SK-N-SH (cell line): Measurements from ENCODE around the gene PDE6B. TPM values are rescaled to one million over a fixed set of nuclear protein-coding genes. Genes with fewer than 3 reads are reported as not detected.

Experiments
- CTCF ChIA-PET: fragments of 300-600, 350-600 bp; formaldehyde crosslinking; extraction: SDS; loops from one replicate; lab custom pipeline; 2021; lab: Yijun Ruan, JAX
- POLR2A ChIA-PET: fragments of 350-600 bp; sonication (Branson Sonifier 250); formaldehyde crosslinking; extraction: SDS; loops from one replicate; lab custom pipeline; 2020; ENCODE audit warnings: antibody characterized with exemption, inconsistent platforms; lab: Yijun Ruan, JAX
- DNase-seq: peaks from one replicate; pipeline ENCODE4 v3.0.0; 2012
- H2AFZ ChIP-seq: fragments of 200-600 bp; sonication (generic); 2 replicates; pipeline ENCODE4 v1.8.1; 2016; ENCODE audit warnings: antibody characterized with exemption, mild to moderate bottlenecking, low read depth
- H3F3A ChIP-seq: fragments of 200-600 bp; sonication (generic); replicated peaks from 2 replicates; pipeline ENCODE3; 2016; ENCODE audit warnings: antibody characterized with exemption, mild to moderate bottlenecking; ENCODE audit not compliant: insufficient read depth
- H3K27ac ChIP-seq, 2 experiments: fragments of 200-500 bp in 1 of 2; fragments of 200-600 bp in 1 of 2; sonication (Bioruptor generic) in 1 of 2; sonication (generic), shearing (Covaris generic) in 1 of 2; 2 replicates each; pipeline versions ENCODE4 v1.5.1 to v1.6.1; 2014 to 2016; ENCODE audit warnings: low read depth in 2 of 2, inconsistent platforms in 1 of 2, low read length in 1 of 2, mild to moderate bottlenecking in 1 of 2, mixed read lengths in 1 of 2
- H3K27me3 ChIP-seq: fragments of 200-600 bp; sonication (generic), shearing (Covaris generic); 2 replicates; pipeline ENCODE4 v1.6.1; 2016; ENCODE audit warnings: mixed run types; ENCODE audit not compliant: insufficient read depth
- H3K36me3 ChIP-seq, 2 experiments: fragments of 200-500 bp in 1 of 2; fragments of 200-600 bp in 1 of 2; sonication (Bioruptor generic) in 1 of 2; sonication (generic) in 1 of 2; replicated peaks in 1 of 2; 2 replicates each; pipeline versions ENCODE3 to v1.5.1; 2014 to 2016; ENCODE audit warnings: low read length in 1 of 2, mild to moderate bottlenecking in 1 of 2; ENCODE audit not compliant: insufficient read depth in 2 of 2, control insufficient read depth in 1 of 2
- H3K4me1 ChIP-seq, 2 experiments: fragments of 200-500 bp in 1 of 2; fragments of 200-600 bp in 1 of 2; sonication (Bioruptor generic) in 1 of 2; sonication (generic), shearing (Covaris generic) in 1 of 2; 2 replicates each; pipeline versions ENCODE4 v1.5.1 to v1.6.1; 2014 to 2016; ENCODE audit warnings: low read depth in 1 of 2, low read length in 1 of 2, mixed run types in 1 of 2; ENCODE audit not compliant: insufficient read depth in 2 of 2, control insufficient read depth in 1 of 2
- H3K4me2 ChIP-seq: fragments of 200-600 bp; sonication (generic), shearing (Covaris generic); 2 replicates; pipeline ENCODE4 v1.6.1; 2017; ENCODE audit warnings: mixed run types
- H3K4me3 ChIP-seq, 2 experiments: fragments of 200-500 bp in 1 of 2; fragments of 200-600 bp in 1 of 2; sonication (Bioruptor generic) in 1 of 2; sonication (generic), shearing (Covaris generic) in 1 of 2; 2 replicates each; pipeline versions ENCODE4 v1.5.1 to v1.8.1; 2014 to 2016; ENCODE audit warnings: low read depth in 2 of 2, inconsistent platforms in 1 of 2, low read length in 1 of 2, mild to moderate bottlenecking in 1 of 2, mixed read lengths in 1 of 2, moderate library complexity in 1 of 2
- H3K79me2 ChIP-seq: fragments of 200-600 bp; sonication (generic); 2 replicates; pipeline ENCODE4 v1.8.1; 2017; ENCODE audit warnings: mild to moderate bottlenecking; ENCODE audit not compliant: insufficient read depth
- H3K9ac ChIP-seq: fragments of 200-600 bp; sonication (generic); 2 replicates; pipeline ENCODE4 v1.6.1; 2017; ENCODE audit warnings: mixed run types
- H3K9me2 ChIP-seq: fragments of 200-600 bp; sonication (generic); 2 replicates; pipeline ENCODE4 v1.6.1; 2017; ENCODE audit warnings: mixed run types
- H3K9me3 ChIP-seq: fragments of 200-600 bp; sonication (generic); 2 replicates; pipeline ENCODE4 v1.6.1; 2017; ENCODE audit warnings: mixed run types, mild to moderate bottlenecking, moderate library complexity
- H4K20me1 ChIP-seq: fragments of 200-600 bp; sonication (generic); 2 replicates; pipeline ENCODE4 v1.6.1; 2017; ENCODE audit warnings: mild to moderate bottlenecking, mixed run types; ENCODE audit not compliant: insufficient read depth
- CHD2 ChIP-seq: fragments of 150-350 bp; IDR thresholded peaks from 2 replicates; pipeline ENCODE4 v1.6.1; 2018; ENCODE audit warnings: low read length; ENCODE audit not compliant: partially characterized antibody
- ELF1 ChIP-seq: IDR thresholded peaks from 2 replicates; pipeline ENCODE4 v1.4.0; 2012
- FOXJ3 ChIP-seq: sonication (generic); formaldehyde crosslinking; IDR thresholded peaks from 2 replicates; pipeline ENCODE4 v1.5.1; 2020; ENCODE audit warnings: mild to moderate bottlenecking, missing genetic modification reagents
- GATA2 ChIP-seq: sonication (generic); formaldehyde crosslinking; IDR thresholded peaks from 2 replicates; pipeline ENCODE4 v1.5.0; 2020; ENCODE audit warnings: mild to moderate bottlenecking, missing genetic modification reagents
- JUND ChIP-seq: IDR thresholded peaks from 2 replicates; pipeline ENCODE4 v1.4.0; 2012
- NFIC ChIP-seq: IDR thresholded peaks from 2 replicates; pipeline ENCODE4 v1.4.0; 2012; ENCODE audit warnings: borderline replicate concordance
- NRF1 ChIP-seq: IDR thresholded peaks from 2 replicates; pipeline ENCODE4 v1.6.1; 2012; ENCODE audit warnings: low read depth, mild to moderate bottlenecking, low read length
- POLR2AphosphoS5 ChIP-seq: IDR thresholded peaks from 2 replicates; pipeline ENCODE4 v1.6.1; 2012; ENCODE audit warnings: low read depth, low read length
- RXRA ChIP-seq: IDR thresholded peaks from 2 replicates; pipeline ENCODE4 v1.4.0; 2012; ENCODE audit warnings: low read depth, mild to moderate bottlenecking, borderline replicate concordance
- SIN3A ChIP-seq: IDR thresholded peaks from 2 replicates; pipeline ENCODE4 v1.6.1; 2012; ENCODE audit warnings: low read depth, mild to moderate bottlenecking, low read length, moderate library complexity, borderline replicate concordance
- SMC3 ChIP-seq: IDR thresholded peaks from 2 replicates; pipeline ENCODE4 v1.6.1; 2012; ENCODE audit warnings: low read depth, low read length, improper control_type of control experiment
- TAF1 ChIP-seq: IDR thresholded peaks from 2 replicates; pipeline ENCODE4 v1.6.1; 2012; ENCODE audit warnings: low read depth, mild to moderate bottlenecking, low read length, moderate library complexity, borderline replicate concordance
- TCF12 ChIP-seq: IDR thresholded peaks from 2 replicates; pipeline ENCODE4 v1.4.0; 2012
- TEAD4 ChIP-seq: IDR thresholded peaks from 2 replicates; pipeline ENCODE4 v1.4.0; 2012; ENCODE audit warnings: mild to moderate bottlenecking, borderline replicate concordance; ENCODE audit not compliant: insufficient read depth
- WGBS: methylation state at CpG from one replicate; pipeline ENCODE4 v1.1.6; 2017; ENCODE audit warnings: low lambda C conversion rate; 5-methylcytosine and 5-hydroxymethylcytosine counted together
- polyA plus RNA-seq, 3 experiments: library from polyadenylated mRNA; depleted of rRNA; stranded (reverse); fragments of >200 nt; gene quantifications; 2 replicates each; pipeline ENCODE4 v1.2.3, GENCODE V29; 2012
- TF ChIP-seq, protein P1 (sequence below): IDR thresholded peaks from 2 replicates; pipeline ENCODE4 v1.4.0; 2012; ENCODE audit warnings: low read depth, borderline replicate concordance
- TF ChIP-seq, protein P2 (sequence below): fragments of 150-350 bp; IDR thresholded peaks from 2 replicates; pipeline ENCODE4 v1.6.1; 2017; ENCODE audit warnings: antibody characterized with exemption, low read length, low read depth, borderline replicate concordance
- TF ChIP-seq, protein P3 (sequence below): fragments of 200-600 bp; sonication (generic); IDR thresholded peaks from 2 replicates; pipeline ENCODE4 v1.6.1; 2017; ENCODE audit warnings: antibody characterized with exemption, mild to moderate bottlenecking, moderate library complexity

Gene PDE6B
- polyA plus RNA-seq, 1 of the 3 experiments (the other 2 are of a cell fraction) = 1.2 TPM

DNA sequence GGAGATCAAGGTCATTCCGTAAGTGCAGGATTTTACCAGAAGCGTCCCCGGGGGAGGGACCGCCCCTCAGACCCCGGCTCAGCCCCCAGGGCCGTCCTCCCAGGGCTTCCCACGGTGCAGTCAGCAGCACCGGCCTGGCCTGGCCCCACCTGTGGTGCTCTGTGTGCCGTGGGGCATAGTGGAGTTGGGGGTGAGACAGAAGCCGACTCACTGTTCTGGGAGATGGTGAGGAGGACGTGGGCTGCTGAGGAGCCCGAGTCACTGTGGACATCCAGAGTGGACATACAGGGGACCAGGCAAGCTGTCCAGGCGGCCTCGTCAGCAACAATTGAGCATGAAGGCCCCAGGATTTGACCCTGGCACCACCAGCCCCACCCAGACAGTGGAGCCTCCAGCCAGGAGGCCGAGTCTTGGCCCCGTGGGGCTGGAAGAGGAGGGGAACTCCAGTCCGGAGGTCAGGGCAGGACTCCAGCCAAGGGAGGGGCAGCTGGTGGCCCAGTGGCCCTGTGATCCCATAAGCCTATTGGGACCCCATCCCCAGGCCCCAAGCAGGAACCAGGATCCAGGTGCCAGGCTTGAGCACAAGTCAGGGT is 29.6 kb downstream of the PDE6B start:
- Histone ChIP-seq H3K27me3 (peaks cover 13% of the 10 kb centered on the region; the same call in 1 of the 2 replicates), H3K9me2 (no peaks in the 10 kb centered on the region), H4K20me1 (no peaks in the 10 kb centered on the region), H3K9me3 (no peaks in the 10 kb centered on the region), H3F3A (no peaks in the 10 kb centered on the region), H3K4me1 (peaks cover 0 to 14% of the 10 kb centered on the region in 2 experiments; a peak in 1 of 4 replicates), H3K4me2 (no peak overlapping the region), H3K9ac (no peak overlapping the region), H2AFZ (no peak overlapping the region), H3K79me2 (no peaks in the 10 kb centered on the region), H3K36me3 (no peaks in the 10 kb centered on the region), H3K4me3 (no peak overlapping the region), H3K27ac (no peak overlapping the region)
- WGBS = 35% methylated on average over 5 of the region's 17 CpGs
- no peak for DNase-seq
- ChIA-PET CTCF (no interaction called here), POLR2A (no interaction called here)
- TF ChIP-seq CHD2 (no peak), FOXJ3 (no peak), TAF1 (no peak), GATA2 (CRISPR knock-in tag) (no peak), NRF1 (no peak), RXRA (no peak), TCF12 (no peak), SIN3A (no peak), ELF1 (no peak), NFIC (no peak), SMC3 (no peak), POLR2AphosphoS5 (no peak), TEAD4 (no peak), JUND (no peak)
- TF ChIP-seq, protein P1, sequence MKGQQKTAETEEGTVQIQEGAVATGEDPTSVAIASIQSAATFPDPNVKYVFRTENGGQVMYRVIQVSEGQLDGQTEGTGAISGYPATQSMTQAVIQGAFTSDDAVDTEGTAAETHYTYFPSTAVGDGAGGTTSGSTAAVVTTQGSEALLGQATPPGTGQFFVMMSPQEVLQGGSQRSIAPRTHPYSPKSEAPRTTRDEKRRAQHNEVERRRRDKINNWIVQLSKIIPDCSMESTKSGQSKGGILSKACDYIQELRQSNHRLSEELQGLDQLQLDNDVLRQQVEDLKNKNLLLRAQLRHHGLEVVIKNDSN = no peak
- TF ChIP-seq, protein P2, sequence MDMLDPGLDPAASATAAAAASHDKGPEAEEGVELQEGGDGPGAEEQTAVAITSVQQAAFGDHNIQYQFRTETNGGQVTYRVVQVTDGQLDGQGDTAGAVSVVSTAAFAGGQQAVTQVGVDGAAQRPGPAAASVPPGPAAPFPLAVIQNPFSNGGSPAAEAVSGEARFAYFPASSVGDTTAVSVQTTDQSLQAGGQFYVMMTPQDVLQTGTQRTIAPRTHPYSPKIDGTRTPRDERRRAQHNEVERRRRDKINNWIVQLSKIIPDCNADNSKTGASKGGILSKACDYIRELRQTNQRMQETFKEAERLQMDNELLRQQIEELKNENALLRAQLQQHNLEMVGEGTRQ = no peak
- TF ChIP-seq, protein P3, sequence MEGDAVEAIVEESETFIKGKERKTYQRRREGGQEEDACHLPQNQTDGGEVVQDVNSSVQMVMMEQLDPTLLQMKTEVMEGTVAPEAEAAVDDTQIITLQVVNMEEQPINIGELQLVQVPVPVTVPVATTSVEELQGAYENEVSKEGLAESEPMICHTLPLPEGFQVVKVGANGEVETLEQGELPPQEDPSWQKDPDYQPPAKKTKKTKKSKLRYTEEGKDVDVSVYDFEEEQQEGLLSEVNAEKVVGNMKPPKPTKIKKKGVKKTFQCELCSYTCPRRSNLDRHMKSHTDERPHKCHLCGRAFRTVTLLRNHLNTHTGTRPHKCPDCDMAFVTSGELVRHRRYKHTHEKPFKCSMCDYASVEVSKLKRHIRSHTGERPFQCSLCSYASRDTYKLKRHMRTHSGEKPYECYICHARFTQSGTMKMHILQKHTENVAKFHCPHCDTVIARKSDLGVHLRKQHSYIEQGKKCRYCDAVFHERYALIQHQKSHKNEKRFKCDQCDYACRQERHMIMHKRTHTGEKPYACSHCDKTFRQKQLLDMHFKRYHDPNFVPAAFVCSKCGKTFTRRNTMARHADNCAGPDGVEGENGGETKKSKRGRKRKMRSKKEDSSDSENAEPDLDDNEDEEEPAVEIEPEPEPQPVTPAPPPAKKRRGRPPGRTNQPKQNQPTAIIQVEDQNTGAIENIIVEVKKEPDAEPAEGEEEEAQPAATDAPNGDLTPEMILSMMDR = no peak
